GM21529 (cell line): ENCODE results near the gene ARAF.
"Not testable (repeated sequence)": the region's sequence is repeated elsewhere in the genome, so short reads cannot be mapped to it uniquely, and the experiment has no call there.

Experiments used
- ATAC-seq: cut with Tn5 transposase; IDR thresholded peaks from one replicate; pipeline ENCODE4 v1.9.1; 2021; ENCODE audit not compliant: unreplicated experiment

Gene ARAF

DNA sequence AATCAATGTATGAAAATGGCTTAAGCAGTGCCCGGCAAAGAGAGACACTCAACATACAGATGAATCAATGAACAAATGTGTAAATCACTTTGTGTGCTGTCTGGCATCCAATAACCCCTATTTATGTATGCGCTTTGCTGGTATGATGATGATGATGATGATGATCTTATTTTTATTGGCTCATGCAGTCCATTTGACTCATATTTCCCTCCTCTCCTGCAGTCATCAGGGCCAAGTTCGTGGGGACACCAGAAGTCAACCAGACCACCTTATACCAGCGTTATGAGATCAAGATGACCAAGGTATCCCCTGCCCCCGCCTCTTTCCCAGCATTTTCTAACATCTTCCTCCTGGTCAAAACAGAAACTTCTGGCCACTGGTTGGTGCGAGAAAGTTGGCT is 23.7 kb downstream of the ARAF start:
- no peak for ATAC-seq

DNA sequence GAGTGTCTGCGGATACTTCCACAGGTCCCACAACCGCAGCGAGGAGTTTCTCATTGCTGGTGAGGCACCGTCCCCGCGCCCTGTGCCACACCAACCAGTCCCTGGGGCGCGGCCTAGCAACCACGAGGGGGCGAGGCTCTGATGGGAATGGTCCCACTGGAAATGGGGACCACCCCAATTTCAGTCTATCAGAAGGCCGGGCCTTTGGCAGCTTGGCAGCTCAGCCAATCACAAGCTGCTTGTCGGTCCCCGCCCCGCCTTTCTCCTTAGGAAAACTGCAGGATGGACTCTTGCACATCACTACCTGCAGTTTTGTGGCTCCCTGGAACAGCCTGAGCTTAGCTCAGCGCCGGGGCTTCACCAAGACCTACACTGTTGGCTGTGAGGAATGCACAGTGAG is 24.3 kb downstream of the ARAF start:
- no peak for ATAC-seq

- ATAC-seq = no peak
Observed at GRCh38 chrX:47586043-47586787, 25.2 kb downstream of the ARAF start.

DNA sequence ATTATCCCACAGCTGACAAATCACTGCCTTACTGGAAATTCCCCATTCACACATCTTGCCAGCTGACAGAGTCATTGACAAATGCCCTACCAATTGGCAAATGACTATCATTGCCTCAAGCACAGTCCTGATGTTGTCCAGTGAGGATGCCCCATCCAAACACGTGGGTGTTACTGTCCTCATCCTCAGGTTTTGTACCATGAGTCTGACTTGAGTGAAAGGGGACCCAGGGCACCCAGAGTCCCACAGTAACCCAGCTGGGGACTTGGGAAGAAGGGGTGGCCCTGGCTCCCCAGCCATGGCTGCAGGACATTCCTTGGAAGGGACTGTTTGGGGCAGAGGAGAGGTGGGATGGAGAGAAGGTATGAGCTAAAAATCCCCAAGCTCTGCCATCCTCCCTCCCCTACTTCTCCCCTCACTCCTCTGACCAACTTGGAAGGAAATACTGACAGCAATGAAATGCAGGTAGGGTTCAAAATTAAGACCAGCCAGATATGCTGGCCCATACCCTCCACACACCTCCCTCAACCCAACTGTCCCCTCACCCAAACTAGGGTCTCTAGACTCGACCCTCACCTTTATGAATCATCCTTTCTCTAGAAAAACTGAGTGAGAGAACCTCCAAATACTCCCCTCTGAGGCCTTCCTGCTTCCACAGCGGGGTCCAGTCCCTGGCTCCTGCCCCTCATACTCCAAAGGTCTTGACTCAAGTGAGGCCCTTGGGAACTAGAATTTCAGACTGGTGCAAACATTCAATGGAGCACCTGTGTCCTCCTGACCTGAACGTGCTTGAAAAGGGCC is 26.3 kb downstream of the ARAF start:
- no peak for ATAC-seq

DNA sequence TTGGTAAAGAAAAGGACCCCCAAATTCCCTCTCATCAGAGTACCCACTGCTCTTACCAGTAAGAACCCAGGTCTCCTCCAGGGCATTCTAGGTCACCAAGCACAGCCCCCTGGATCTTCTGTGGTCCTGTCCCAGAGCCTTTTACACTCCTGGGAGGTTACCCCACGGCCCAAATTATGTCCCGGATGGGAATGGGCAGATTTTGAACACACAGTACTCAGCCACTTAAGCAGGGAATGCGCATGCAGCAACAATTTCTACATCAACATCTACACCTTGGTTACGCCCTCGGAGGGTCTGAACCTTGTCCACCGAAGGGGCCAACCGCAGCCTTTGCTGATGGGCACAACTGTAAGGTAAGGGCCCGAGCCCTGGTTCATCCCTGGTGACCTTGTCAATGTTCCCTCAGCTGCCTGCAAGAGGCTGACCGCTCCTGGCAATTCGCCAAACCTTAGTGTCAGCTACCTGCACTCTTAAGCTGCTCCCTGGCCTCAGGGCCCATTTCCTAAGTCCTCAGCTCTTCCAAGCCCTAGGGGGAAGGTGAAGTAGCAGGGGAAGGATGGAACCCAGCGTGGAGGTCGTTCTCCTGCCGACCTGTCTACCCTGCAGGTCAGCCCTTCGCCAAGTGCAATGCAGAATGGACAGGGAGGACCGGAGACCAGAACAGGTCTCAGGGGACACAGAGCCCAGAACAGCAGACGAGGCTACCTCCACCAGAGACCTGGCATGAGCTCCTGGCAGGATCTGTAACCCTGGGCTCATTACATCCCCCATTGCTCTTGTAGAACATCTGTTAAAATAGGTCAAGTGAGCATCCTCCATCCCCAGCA is 27.1 kb downstream of the ARAF start:
- no peak for ATAC-seq

- ATAC-seq = no peak
Observed at GRCh38 chrX:47590984-47591383, 30.0 kb downstream of the ARAF start.

GRCh38 chrX:47593522-47593921 is 32.5 kb downstream of the ARAF start:
- no peak for ATAC-seq

DNA sequence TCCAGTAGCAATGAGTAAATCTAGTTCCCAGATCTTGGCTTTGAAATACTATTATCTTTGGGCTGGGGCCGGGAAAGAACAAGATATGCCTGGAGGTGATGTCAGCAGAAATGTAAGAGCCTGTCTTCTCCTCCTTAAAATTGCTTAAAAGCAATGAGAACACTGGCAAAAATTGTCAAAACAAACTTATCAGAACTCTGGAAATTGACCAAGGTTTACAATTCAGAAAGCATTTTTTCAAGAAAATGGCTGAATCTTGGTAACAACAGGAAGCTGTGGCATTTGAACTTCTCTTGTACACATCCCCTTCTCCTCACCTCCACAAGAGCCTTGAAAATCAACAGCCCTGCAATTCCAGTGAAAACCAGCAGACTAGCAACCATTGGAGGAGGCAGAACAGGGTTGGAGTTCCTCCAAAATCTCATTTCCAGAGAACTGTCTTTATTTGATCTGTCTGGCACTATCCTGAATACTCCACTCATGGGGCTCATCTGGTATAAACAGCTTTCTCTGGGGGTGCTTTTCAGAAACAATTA is 34.8 kb downstream of the ARAF start:
- no peak for ATAC-seq

GRCh38 chrX:47596256-47596655 is 35.3 kb downstream of the ARAF start:
- ATAC-seq = no peak

DNA sequence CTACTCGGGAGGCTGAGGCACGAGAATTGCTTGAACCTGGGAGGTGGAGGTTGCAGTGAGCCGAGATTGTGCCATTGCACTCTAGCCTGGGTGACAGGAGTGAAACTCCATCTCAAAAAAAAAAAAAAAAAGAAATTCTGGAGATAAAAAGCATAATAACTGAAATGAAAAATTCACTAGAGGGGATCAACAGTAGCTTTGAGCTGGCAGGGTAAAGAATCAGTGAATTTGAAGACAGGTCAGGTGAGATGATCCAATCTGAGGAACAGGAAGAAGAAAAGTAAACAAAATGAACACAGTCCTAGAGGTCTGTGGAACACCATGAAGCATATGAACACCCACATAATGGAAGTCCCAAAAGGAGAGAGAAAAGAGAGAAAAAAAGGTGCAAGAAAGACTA is 36.2 kb downstream of the ARAF start:
- no peak for ATAC-seq

- not testable (repeated sequence) for ATAC-seq
Observed at GRCh38 chrX:47603125-47603524, 42.1 kb downstream of the ARAF start.

DNA sequence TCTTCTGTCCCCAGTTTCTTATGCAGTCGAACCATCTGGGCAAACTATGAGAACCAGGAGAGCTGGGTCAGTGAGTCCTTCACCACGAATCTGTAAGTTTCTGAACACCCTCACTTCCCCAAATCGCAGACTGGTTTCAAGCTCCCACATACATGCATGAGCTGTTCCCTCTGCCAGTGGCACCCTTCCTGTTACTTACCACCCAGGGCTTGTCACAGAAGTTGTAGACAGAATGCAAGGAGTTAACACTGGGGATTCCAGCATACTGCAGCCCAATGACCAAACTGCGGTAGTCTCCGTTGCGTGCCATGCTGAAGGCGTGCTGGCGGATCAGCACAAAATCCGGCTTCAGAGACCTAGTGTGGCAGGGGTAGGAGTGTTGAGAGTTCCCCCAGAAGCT is 44.0 kb downstream of the ARAF start:
- ATAC-seq = no peak

DNA sequence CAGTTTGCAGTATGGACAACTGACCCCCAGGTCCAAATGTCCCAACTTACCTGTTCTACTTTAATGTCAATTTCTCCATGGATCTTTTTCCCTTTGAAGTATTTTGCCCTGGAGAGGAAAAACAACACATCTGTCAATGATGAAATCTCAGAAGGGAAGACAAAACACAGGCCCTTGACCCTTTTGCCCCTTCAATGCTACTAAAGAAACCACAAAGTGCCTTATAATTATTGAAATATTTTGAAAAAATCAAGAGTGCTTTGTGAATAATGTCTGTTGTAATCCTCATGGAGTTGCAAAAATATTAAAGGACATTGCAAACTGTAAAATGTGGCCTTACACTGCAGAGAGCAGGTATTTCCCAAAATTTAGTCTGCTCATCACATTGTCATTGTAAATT is 46.1 kb downstream of the ARAF start:
- no peak for ATAC-seq

DNA sequence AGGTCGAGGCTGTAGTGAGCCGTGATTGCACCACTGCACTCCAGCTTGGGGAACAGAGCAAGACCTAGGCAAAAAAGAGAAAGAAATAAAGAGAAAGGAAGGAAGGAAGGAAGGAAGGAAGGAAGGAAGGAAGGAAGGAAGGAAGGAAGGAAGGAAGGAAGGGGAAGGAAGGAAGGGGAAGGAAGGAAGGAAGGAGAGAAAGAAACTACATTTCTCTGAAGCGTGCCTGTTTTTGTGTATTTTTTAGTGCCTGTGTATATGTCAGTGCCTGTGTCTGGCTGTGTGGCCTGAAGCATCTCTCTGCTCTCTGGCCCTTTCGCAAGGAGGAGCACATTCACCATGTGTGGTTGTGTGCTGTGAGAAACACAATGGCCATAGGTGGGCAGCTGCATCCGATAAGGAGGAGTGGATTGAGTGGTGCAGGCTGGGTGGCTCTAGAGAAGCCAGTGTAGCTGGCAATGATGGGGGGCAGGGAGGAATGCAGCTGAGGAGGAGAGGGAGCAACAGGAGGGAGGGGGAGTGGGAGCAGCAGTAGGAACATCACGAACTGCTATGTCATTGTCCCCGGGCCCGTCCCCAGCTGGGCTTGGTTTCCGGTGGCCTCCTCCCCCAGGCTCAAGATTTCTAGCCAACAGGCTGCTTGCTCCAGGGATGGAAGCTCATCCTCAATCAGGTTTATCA is 47.3 kb downstream of the ARAF start:
- no peak for ATAC-seq

DNA sequence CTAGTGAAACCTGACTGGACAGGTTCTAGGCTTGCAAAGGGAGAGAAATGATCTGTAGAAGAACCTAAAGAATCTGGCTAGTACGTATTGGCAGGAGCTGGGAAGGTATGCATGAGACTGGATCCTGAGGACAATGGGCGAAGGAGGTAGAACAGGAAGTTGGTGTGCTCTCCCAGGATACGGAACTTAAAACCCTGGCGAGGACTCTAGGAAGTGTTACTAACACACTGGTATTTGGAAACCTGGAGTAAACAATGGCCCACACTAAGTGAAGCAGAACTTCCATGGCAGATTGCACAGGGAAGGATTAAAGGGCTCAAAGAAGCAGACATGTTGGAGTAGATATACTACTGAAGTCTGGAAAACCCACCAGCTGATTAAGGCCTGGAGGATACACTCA is 49.5 kb downstream of the ARAF start:
- ATAC-seq = no peak

DNA sequence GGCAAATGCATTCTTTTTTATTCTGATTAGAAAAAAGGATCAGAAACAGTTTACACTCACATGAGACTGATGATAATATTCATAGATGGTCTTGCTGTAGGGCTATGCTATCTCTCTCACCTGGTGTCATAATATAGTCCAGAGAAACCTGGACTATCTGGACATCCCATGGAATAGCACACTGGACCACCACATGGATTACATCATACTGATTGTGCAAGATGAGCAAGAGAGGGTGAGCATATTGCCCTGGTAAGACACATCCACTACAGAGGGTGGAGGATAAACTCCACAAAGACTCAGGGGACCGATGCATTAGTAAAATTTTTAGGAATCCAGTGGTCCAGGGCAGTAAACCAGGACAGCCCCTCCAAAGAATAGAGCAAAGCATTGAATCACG is 50.5 kb downstream of the ARAF start:
- no peak for ATAC-seq

DNA sequence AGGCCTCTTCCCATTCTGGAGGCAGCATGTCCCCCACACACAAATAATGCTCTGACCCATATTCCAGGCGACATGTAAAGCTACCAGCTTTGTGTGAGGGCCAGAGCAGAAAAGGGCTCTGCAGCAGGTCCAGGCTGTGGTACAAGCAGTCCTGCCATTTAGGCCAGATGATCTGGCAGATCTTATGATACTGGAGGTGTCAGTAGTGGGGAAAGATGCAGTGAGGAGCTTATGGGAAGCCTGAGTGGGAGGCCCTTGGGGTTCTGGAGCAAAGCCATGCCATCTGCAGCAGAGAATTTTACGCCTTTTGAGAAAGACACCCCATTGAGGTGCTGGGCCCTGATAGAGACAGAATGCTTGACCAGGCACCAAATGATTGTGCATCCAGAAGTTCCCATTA is 50.9 kb downstream of the ARAF start:
- no peak for ATAC-seq

GRCh38 chrX:47612418-47612817 is 51.4 kb downstream of the ARAF start:
- ATAC-seq = no peak

DNA sequence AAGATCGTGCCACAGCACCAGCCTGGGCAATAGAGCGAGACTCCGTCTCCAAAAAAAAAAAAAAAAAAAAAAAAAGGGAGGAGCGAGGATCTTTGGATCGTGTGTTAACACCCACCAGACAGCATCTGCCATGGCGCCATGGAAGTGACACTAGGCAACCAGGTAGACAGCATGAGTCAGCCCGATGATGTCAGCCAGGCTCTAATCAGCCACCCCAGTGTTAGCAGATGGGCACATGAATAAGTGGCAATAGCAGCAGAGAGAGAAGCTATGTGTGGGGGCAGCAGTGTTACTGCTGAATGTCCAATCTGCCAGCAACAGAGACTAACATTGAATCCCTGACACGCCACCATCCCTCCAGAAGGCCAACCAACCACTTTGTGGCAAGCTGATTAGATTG is 52.1 kb downstream of the ARAF start:
- no peak for ATAC-seq

DNA sequence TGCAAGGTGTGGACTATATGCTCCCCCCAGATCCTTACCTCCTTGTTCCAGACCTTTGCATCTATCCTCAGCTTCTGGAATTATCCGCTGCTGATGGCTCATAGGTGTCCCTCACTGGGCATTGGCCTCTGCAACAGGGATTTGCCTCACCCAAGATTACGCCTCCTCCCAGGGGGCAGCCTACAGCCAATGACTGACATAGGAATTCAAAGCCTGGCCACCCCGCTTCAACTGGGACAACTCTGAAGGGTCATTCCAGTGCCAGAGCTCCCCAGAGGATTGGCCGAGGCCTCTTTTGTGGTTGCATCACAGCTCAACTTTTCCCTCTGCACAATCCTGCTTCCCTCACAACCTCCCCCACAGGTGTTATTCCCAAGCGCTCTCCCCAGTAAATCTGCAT is 53.6 kb downstream of the ARAF start:
- no peak for ATAC-seq

DNA sequence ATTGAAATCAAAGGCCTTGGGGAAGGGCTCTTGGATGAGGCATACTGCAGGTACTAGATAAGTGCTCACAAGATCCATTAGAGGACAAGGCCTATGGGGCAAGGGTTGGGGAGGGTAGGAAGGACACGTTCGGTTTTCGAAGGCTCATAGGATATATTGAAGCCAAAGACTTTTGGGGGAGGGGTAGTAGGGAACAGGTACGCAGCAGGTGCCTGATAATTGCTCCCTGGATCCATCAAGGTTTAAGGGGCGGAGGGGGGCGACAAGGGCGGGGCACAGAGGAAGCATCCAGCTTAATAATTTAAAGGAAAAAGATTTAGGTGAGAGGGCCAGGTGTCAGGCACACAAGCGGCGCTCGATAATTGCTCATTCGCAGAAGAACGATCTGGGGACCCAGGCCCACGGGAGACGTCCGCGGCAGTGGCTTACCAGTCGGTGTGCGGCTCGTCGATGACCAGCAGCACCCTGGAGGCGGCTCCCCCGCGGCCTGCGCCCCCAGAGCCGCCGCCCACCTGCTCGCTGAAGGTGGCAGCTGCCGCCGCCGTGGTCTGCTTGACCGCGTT is 58.0 kb downstream of the ARAF start:
- ATAC-seq = no peak
